H9 (cell line): ENCODE results near the gene R3HDM2. TPM values are rescaled to one million over a fixed set of nuclear protein-coding genes. Genes with fewer than 3 reads are reported as not detected.

Source experiments
- DNase-seq: peaks from one replicate; pipeline ENCODE4 v3.0.0-alpha.2; 2017
- H2AFZ ChIP-seq: one replicate; pipeline ENCODE4 v1.6.1; 2013; ENCODE audit warnings: mild to moderate bottlenecking, low read length, control low read depth, moderate library complexity
- H2AK5ac ChIP-seq: 2 replicates; pipeline ENCODE4 v1.6.1; 2013; ENCODE audit warnings: low read length, control low read depth, mixed read lengths; ENCODE audit not compliant: insufficient read length
- H2BK120ac ChIP-seq: one replicate; pipeline ENCODE4 v1.6.1; 2013; ENCODE audit warnings: low read depth, mild to moderate bottlenecking, low read length, control low read depth, inconsistent platforms; ENCODE audit not compliant: poor library complexity, severe bottlenecking
- H2BK12ac ChIP-seq: 2 replicates; pipeline ENCODE4 v1.6.1; 2013; ENCODE audit warnings: low read length, control low read depth, mixed read lengths, low read depth; ENCODE audit not compliant: insufficient read length
- H2BK15ac ChIP-seq: 2 replicates; pipeline ENCODE4 v1.6.1; 2013; ENCODE audit warnings: low read depth, low read length, control low read depth
- H2BK20ac ChIP-seq: one replicate; pipeline ENCODE4 v1.6.1; 2013; ENCODE audit warnings: low read depth, mild to moderate bottlenecking, low read length, control low read depth, inconsistent platforms; ENCODE audit not compliant: poor library complexity, severe bottlenecking
- H2BK5ac ChIP-seq: 2 replicates; pipeline ENCODE4 v1.6.1; 2013; ENCODE audit warnings: low read length, control low read depth, mixed read lengths; ENCODE audit not compliant: insufficient read length
- H3K14ac ChIP-seq: 2 replicates; pipeline ENCODE4 v1.6.1; 2013; ENCODE audit warnings: low read length, control low read depth; ENCODE audit not compliant: insufficient read depth
- H3K18ac ChIP-seq: 2 replicates; pipeline ENCODE4 v1.6.1; 2013; ENCODE audit warnings: low read depth, mild to moderate bottlenecking, mixed read lengths, low read length, control low read depth; ENCODE audit not compliant: insufficient read length
- H3K23ac ChIP-seq: 2 replicates; pipeline ENCODE4 v1.6.1; 2013; ENCODE audit warnings: low read length, control low read depth, mixed read lengths, low read depth; ENCODE audit not compliant: insufficient read length
- H3K23me2 ChIP-seq: 2 replicates; pipeline ENCODE4 v1.6.1; 2013; ENCODE audit warnings: low read depth, mild to moderate bottlenecking, mixed read lengths, low read length, control low read depth; ENCODE audit not compliant: insufficient read length, poor library complexity, severe bottlenecking
- H3K27ac ChIP-seq: 2 replicates; pipeline ENCODE4 v1.5.1; 2013; ENCODE audit warnings: low read length, control low read depth, mixed read lengths, low read depth; ENCODE audit not compliant: insufficient read length
- H3K27me3 ChIP-seq: 2 replicates; pipeline ENCODE4 v1.6.1; 2013; ENCODE audit warnings: low read length, control low read depth, inconsistent platforms; ENCODE audit not compliant: insufficient read depth
- H3K4ac ChIP-seq: 2 replicates; pipeline ENCODE4 v1.6.1; 2013; ENCODE audit warnings: low read depth, mild to moderate bottlenecking, control low read depth, inconsistent platforms, low read length, moderate library complexity
- H3K4me1 ChIP-seq: 2 replicates; pipeline ENCODE4 v1.6.1; 2013; ENCODE audit warnings: low read length, control low read depth, inconsistent platforms; ENCODE audit not compliant: insufficient read depth
- H3K4me2 ChIP-seq: 2 replicates; pipeline ENCODE4 v1.6.1; 2013; ENCODE audit warnings: low read length, control low read depth, mixed read lengths; ENCODE audit not compliant: insufficient read length, insufficient read depth
- H3K56ac ChIP-seq: 2 replicates; pipeline ENCODE4 v1.6.1; 2013; ENCODE audit warnings: low read depth, mild to moderate bottlenecking, mixed read lengths, low read length, control low read depth; ENCODE audit not compliant: insufficient read length
- H3K79me1 ChIP-seq: 2 replicates; pipeline ENCODE4 v1.6.1; 2013; ENCODE audit warnings: low read depth, mild to moderate bottlenecking, moderate library complexity, low read length, control low read depth, inconsistent platforms; ENCODE audit not compliant: insufficient read depth, poor library complexity, severe bottlenecking
- H3K79me2 ChIP-seq: 2 replicates; pipeline ENCODE4 v1.6.1; 2013; ENCODE audit warnings: low read length, control low read depth, inconsistent platforms; ENCODE audit not compliant: insufficient read depth
- H3K9ac ChIP-seq: 2 replicates; pipeline ENCODE4 v1.6.1; 2013; ENCODE audit warnings: low read length, control low read depth, mixed read lengths; ENCODE audit not compliant: insufficient read length; ENCODE audit errors: extremely low read depth
- H3K9me3 ChIP-seq: one replicate; pipeline ENCODE4 v1.6.1; 2013; ENCODE audit warnings: low read depth, low read length, inconsistent platforms; ENCODE audit not compliant: control insufficient read depth
- H3T11ph ChIP-seq: one replicate; pipeline ENCODE4 v1.6.1; 2013; ENCODE audit warnings: mild to moderate bottlenecking, low read length, control low read depth, inconsistent platforms
- H4K20me1 ChIP-seq: one replicate; pipeline ENCODE4 v1.6.1; 2013; ENCODE audit not compliant: control insufficient read depth, insufficient read length, insufficient read depth
- H4K5ac ChIP-seq: 2 replicates; pipeline ENCODE4 v1.6.1; 2013; ENCODE audit warnings: low read depth, mild to moderate bottlenecking, mixed read lengths, low read length, control low read depth; ENCODE audit not compliant: insufficient read length
- H4K8ac ChIP-seq: replicated peaks from 2 replicates; pipeline ENCODE4 v1.6.1; 2013; ENCODE audit warnings: low read length, control low read depth, mixed read lengths, low read depth; ENCODE audit not compliant: insufficient read length
- H4K91ac ChIP-seq: 2 replicates; pipeline ENCODE4 v1.6.1; 2013; ENCODE audit warnings: low read depth, mild to moderate bottlenecking, moderate library complexity, mixed read lengths, low read length, control low read depth; ENCODE audit not compliant: insufficient read length
- H3K27ac Mint-ChIP-seq, 3 experiments: 2 replicates in 2 of 3; 3 replicates in 1 of 3; pipeline ENCODE4 v1.8.0; 2020 to 2021; ENCODE audit warnings: mixed read lengths in 3 of 3, mild to moderate bottlenecking in 1 of 3, moderate library complexity in 1 of 3
- H3K27me3 Mint-ChIP-seq: 2 replicates; pipeline ENCODE4 v1.8.0; 2021; ENCODE audit warnings: low read depth, mild to moderate bottlenecking, moderate library complexity, mixed read lengths
- H3K36me3 Mint-ChIP-seq, 3 experiments: 2 replicates in 2 of 3; 3 replicates in 1 of 3; pipeline ENCODE4 v1.8.0; 2020 to 2021; ENCODE audit warnings: low read depth in 3 of 3, mixed read lengths in 3 of 3; ENCODE audit not compliant: insufficient read depth in 1 of 3
- H3K4me1 Mint-ChIP-seq, 2 experiments: 2 replicates each; pipeline ENCODE4 v1.8.0; 2020; ENCODE audit warnings: mixed read lengths in 2 of 2
- H3K4me3 Mint-ChIP-seq, 2 experiments: 2 replicates in 1 of 2; 3 replicates in 1 of 2; pipeline ENCODE4 v1.8.0; 2020 to 2021; ENCODE audit warnings: mild to moderate bottlenecking in 2 of 2, mixed read lengths in 2 of 2, moderate library complexity in 1 of 2
- H3K9me3 Mint-ChIP-seq, 2 experiments: 2 replicates in 1 of 2; 3 replicates in 1 of 2; pipeline ENCODE4 v1.8.0; 2020; ENCODE audit warnings: mild to moderate bottlenecking in 2 of 2, mixed read lengths in 2 of 2, moderate library complexity in 1 of 2
- CTCF ChIP-seq: fragments of 200-600 bp; sonication (generic); conservative IDR thresholded peaks from 3 replicates; pipeline ENCODE4 v1.8.0; 2021; ENCODE audit warnings: antibody characterized with exemption, mild to moderate bottlenecking
- WGBS: extraction: QIAGEN DNeasy Blood & Tissue Kit; methylation state at CpG from one replicate; pipeline ENCODE4 v1.1.7; 2013; ENCODE audit warnings: missing lambda C conversion rate, low lambda C conversion rate, mixed read lengths; ENCODE audit not compliant: insufficient read length; ENCODE audit errors: extremely low coverage; 5-methylcytosine and 5-hydroxymethylcytosine counted together
- total RNA-seq: library from RNA; stranded (reverse); gene quantifications from 2 replicates; pipeline ENCODE4 v1.2.1, GENCODE V29; 2021

Gene R3HDM2
- total RNA-seq, 1 experiment from 2014 or later, result 43.9 TPM

DNA sequence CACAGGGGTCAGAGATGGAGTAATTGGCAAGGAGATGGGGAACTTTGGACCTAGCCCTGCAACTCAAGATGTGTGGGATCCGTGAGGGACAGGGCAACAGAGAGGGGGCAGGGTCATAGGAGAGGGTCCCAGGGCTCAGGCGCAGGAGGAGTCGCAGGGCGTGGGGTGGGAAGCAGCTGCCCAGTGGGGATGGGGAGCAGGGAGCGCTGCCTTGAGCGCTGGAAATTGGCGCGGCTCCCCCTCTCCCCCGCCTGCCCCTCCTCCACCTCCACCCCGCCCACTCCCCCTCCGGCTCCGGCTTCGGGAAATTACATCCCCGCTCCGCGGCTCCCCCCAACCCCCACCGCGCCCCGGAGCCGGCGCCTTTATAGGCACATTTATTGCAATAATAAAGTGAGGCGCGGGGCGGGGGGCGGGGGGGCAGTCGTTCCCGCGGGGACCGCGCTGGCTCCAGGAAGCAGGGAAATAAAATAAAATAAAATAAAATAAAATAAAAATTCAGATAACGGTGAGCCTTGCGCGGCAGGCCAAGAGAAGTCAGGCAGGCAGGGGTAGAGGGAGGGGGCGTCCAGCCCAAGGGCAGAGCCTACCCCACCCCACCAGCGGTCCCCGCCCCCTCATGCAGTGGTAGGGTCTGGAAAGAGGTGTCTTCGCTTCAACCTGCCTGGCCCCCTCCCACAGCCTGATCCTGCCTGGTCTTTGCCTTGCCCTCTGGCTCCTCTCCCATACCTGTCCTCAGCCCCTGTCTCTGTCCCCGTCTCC lies 210.7 kb downstream of the R3HDM2 start:
- Mint-ChIP-seq H3K36me3 (no peaks in the 10 kb centered on the region; a peak in 2 of 7 replicates), H3K9me3 (peaks cover 0 to 5% of the 10 kb centered on the region in 2 experiments; a peak in 3 of 5 replicates), H3K4me1 (peaks cover 56 to 66% of the 10 kb centered on the region in 2 experiments), H3K27me3 (peaks cover 95% of the 10 kb centered on the region), H3K4me3 (peak overlapping the region; percentile 36 to 75), H3K27ac (no peak overlapping the region)
- Histone ChIP-seq H4K20me1 (peaks cover 3% of the 10 kb centered on the region), H2AK5ac (no peak overlapping the region), H3K27ac (no peak overlapping the region), H3K18ac (no peak overlapping the region), H3T11ph (no peak overlapping the region), H3K23ac (no peak overlapping the region), H4K5ac (no peak overlapping the region), H4K8ac (no peak overlapping the region), H3K9ac (no peak overlapping the region), H3K23me2 (peaks cover 7% of the 10 kb centered on the region), H2BK20ac (no peak overlapping the region), H3K14ac (no peak overlapping the region), H2BK5ac (no peak overlapping the region), H3K4me1 (no peaks in the 10 kb centered on the region; the same call in 1 of the 2 replicates), H3K4me2 (peak overlapping the region; percentile 34), H3K27me3 (peaks cover 77% of the 10 kb centered on the region), H3K79me2 (no peaks in the 10 kb centered on the region), H3K79me1 (no peaks in the 10 kb centered on the region), H3K4ac (no peak overlapping the region), H3K56ac (no peak overlapping the region), H2AFZ (no peak overlapping the region), H3K9me3 (no peaks in the 10 kb centered on the region), H4K91ac (no peak overlapping the region), H2BK12ac (no peak overlapping the region), H2BK15ac (no peak overlapping the region), H2BK120ac (no peak overlapping the region)
- DNase-seq, result no peak
- no CpG with 5 or more reads among the region's 38 CpGs for WGBS
- TF ChIP-seq CTCF, result no peak
